Measurements from ENCODE around the gene NDUFAF7. TPM values are rescaled to one million over a fixed set of nuclear protein-coding genes. Genes with fewer than 3 reads are reported as not detected.
"Not testable (repeated sequence)": the region's sequence is repeated elsewhere in the genome, so short reads cannot be mapped to it uniquely, and the experiment has no call there.

Gene NDUFAF7
- total RNA-seq, 1 donor from 2014 or later, result 23.0 TPM

DNA sequence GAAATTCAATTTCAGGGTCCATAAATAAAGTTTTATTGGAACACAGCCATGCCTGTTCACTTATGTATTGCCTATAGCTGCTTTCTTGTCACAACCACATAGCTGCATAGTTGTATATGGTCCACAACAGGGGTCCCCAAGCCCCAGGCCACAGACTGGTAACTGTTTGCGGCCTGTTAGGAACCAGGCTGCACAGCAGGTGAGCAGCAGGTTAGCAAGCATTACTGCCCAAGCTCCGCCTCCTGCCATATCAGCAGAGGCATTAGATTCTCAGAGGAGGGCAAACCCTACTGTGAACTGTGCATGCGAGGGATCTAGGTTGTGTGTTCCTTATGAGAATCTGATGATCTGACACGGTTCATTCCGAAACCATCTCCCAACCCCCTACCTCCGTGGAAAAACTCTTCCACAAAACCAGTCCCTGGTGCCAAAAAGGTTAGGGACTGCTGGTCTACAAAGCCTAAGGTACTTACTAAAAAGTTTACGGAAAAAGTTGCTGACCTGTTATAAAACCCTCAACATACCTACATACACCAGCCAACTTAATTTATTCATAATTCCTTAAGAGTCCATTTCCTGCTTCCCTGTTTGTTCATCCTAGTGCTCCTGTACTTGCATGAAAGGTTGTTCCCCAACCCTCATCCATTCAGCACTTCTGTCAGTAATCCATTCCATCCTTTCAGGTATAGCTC, 40.1 kb downstream of the NDUFAF7 start:
- no peak overlapping the region for H3K4me3 Mint-ChIP-seq
- no peaks in the 10 kb centered on the region for H3K4me1 Mint-ChIP-seq (ENCODE audit: low read depth)
- no peak overlapping the region for H3K27ac Mint-ChIP-seq
- intact Hi-C loops (cut with micrococcal nuclease), result no loop called here
- no peaks in the 10 kb centered on the region for H3K27me3 Mint-ChIP-seq (ENCODE audit: insufficient read depth)
- DNase-seq (ENCODE audit: low spot score), result no peak
- H3K36me3 Mint-ChIP-seq (ENCODE audit: low read depth), result peaks cover 29% of the 10 kb centered on the region
- H3K9me3 Mint-ChIP-seq, result no peaks in the 10 kb centered on the region

DNA sequence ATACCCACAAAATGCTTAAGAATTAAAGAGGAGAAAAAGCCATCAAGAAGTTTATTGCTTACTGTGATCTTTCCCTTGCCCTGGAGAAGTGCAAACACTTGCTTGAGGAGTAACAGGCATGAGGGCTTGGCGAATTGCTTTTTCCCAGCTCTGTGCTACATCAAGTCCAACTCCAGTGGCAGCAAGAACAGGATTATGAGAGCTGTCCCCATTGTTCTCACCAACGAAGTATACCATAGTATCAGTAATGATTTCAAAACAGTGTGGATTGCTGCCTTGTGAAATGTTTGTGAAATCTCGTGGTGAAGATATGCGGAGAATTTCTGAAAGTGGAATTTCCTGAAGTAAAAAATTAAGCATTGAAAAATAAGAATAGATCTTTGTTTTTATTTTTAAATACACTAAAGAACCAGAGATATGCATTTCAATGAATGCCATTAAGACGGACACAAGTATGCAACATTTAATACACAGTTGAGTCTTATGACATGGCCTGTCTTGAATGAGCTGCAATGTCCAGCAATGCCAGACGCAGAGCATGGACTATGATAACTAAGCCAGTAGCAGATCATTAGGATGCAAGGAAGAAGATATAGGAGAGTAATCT, 43.0 kb downstream of the NDUFAF7 start:
- no peak for DNase-seq (ENCODE audit: low spot score)

DNA sequence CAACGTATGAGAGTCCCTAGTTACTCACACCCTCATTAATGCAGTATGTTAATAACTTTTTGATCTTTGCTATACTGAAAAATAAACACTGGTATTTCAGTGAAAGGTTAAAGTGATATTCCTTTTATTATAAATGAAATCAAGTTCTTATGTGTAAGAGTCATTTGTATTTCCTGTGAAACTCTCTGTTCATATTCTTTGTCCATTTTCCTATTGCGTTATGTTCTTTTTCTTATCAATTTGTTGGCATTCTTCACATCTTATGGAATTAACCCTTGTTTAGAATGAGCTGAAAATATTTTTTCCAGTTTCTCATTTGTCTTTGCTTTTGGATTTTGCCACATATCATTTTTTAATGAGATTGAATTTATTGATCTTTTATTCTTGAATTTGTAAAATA, 44.8 kb downstream of the NDUFAF7 start:
- Mint-ChIP-seq H3K4me3 (no peak overlapping the region), H3K27ac (no peak overlapping the region), H3K27me3 (ENCODE audit: insufficient read depth) (no peaks in the 10 kb centered on the region), H3K36me3 (ENCODE audit: low read depth) (peaks cover 14% of the 10 kb centered on the region), H3K4me1 (ENCODE audit: low read depth) (no peaks in the 10 kb centered on the region), H3K9me3 (no peaks in the 10 kb centered on the region)
- intact Hi-C loops (cut with micrococcal nuclease), result loop anchor here (5.0 kb wide), 1 partner anchor 109 kb away; no protein-coding TSS in a partner anchor
- DNase-seq (ENCODE audit: low spot score), result no peak

More for the DNA sequence above, 43.0 kb downstream of the NDUFAF7 start:
- Mint-ChIP-seq H3K27ac (no peak overlapping the region), H3K4me3 (no peak overlapping the region), H3K27me3 (ENCODE audit: insufficient read depth) (no peaks in the 10 kb centered on the region), H3K9me3 (no peaks in the 10 kb centered on the region), H3K36me3 (ENCODE audit: low read depth) (peaks cover 16% of the 10 kb centered on the region), H3K4me1 (ENCODE audit: low read depth) (no peaks in the 10 kb centered on the region)
- intact Hi-C loops (cut with micrococcal nuclease), result no loop called here

DNA sequence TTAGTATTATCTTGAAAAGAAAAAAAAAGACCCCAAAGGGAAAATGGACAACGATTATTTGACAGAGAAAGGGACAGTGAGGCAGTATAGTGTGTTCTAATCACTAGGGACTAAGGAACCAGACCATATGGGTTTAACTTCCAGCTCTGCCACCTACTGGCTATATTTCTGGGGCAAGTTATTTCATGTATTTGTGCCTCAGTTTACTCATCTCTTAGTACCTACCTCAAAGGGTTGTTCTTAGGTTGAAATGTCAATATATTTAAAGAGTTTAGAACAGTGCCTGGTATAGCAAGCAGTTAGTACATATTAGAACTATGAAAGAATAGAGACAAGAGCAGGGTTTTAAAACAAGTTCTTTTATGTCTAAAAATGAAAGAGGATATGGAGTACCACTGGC, 50.5 kb downstream of the NDUFAF7 start:
- H3K27me3 Mint-ChIP-seq (ENCODE audit: insufficient read depth), result no peaks in the 10 kb centered on the region
- peaks cover 14% of the 10 kb centered on the region for H3K36me3 Mint-ChIP-seq (ENCODE audit: low read depth)
- H3K4me3 Mint-ChIP-seq, result no peak overlapping the region
- intact Hi-C loops (cut with micrococcal nuclease), result no loop called here
- H3K27ac Mint-ChIP-seq, result no peak overlapping the region
- H3K4me1 Mint-ChIP-seq (ENCODE audit: low read depth), result no peaks in the 10 kb centered on the region
- no peaks in the 10 kb centered on the region for H3K9me3 Mint-ChIP-seq
- DNase-seq (ENCODE audit: low spot score), result no peak

- H3K4me1 Mint-ChIP-seq (ENCODE audit: low read depth), result no peaks in the 10 kb centered on the region
- DNase-seq (ENCODE audit: low spot score), result no peak
- no peaks in the 10 kb centered on the region for H3K9me3 Mint-ChIP-seq
- no peaks in the 10 kb centered on the region for H3K27me3 Mint-ChIP-seq (ENCODE audit: insufficient read depth)
- H3K36me3 Mint-ChIP-seq (ENCODE audit: low read depth), result peaks cover 18% of the 10 kb centered on the region
- intact Hi-C loops (cut with micrococcal nuclease), result no loop called here
- H3K27ac Mint-ChIP-seq, result no peak overlapping the region
- H3K4me3 Mint-ChIP-seq, result no peak overlapping the region
Observed at GRCh38 chr2:37282746-37283145, 51.3 kb downstream of the NDUFAF7 start.

- DNase-seq (ENCODE audit: low spot score), result no peak
- Mint-ChIP-seq H3K27me3 (ENCODE audit: insufficient read depth) (no peaks in the 10 kb centered on the region), H3K4me1 (ENCODE audit: low read depth) (no peaks in the 10 kb centered on the region), H3K27ac (no peak overlapping the region), H3K4me3 (no peak overlapping the region), H3K36me3 (ENCODE audit: low read depth) (peaks cover 18% of the 10 kb centered on the region), H3K9me3 (no peaks in the 10 kb centered on the region)
- intact Hi-C loops (cut with micrococcal nuclease), result no loop called here
Observed at GRCh38 chr2:37283207-37283606, 51.7 kb downstream of the NDUFAF7 start.

GRCh38 chr2:37284381-37284780, 52.9 kb downstream of the NDUFAF7 start:
- DNase-seq (ENCODE audit: low spot score), result no peak
- H3K4me3 Mint-ChIP-seq, result no peak overlapping the region
- no peaks in the 10 kb centered on the region for H3K9me3 Mint-ChIP-seq
- intact Hi-C loops (cut with micrococcal nuclease), result no loop called here
- no peak overlapping the region for H3K27ac Mint-ChIP-seq
- H3K27me3 Mint-ChIP-seq (ENCODE audit: insufficient read depth), result no peaks in the 10 kb centered on the region
- H3K4me1 Mint-ChIP-seq (ENCODE audit: low read depth), result no peaks in the 10 kb centered on the region
- peaks cover 18% of the 10 kb centered on the region for H3K36me3 Mint-ChIP-seq (ENCODE audit: low read depth)

DNA sequence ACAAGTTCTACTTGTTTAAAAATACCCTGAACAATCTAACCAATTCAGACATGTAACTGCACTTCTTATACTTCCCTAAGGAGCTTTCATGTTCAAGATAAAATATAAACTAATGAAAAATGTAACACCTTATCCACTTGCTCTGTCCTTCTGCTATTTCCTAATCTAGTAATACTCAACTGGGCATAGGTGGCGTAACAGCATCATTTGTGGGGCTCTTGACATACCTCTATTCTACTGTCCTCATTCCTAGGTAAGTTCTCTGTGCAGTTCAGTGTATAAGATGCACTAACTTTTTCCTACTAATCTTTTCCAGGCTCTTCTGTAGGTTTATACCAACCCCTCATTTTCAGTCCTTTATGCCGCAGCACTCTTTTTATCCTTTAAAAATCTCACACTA, 56.5 kb downstream of the NDUFAF7 start:
- Mint-ChIP-seq H3K4me1 (ENCODE audit: low read depth) (no peaks in the 10 kb centered on the region), H3K9me3 (no peaks in the 10 kb centered on the region), H3K4me3 (no peak overlapping the region), H3K27me3 (ENCODE audit: insufficient read depth) (no peaks in the 10 kb centered on the region), H3K27ac (no peak overlapping the region), H3K36me3 (ENCODE audit: low read depth) (peaks cover 15% of the 10 kb centered on the region)
- no peak for DNase-seq (ENCODE audit: low spot score)
- intact Hi-C loops (cut with micrococcal nuclease), result loop anchor here (2.0 to 5.0 kb wide), 3 partner anchors 34 to 589 kb away; partner anchors contain the start of gene PRKD3

DNA sequence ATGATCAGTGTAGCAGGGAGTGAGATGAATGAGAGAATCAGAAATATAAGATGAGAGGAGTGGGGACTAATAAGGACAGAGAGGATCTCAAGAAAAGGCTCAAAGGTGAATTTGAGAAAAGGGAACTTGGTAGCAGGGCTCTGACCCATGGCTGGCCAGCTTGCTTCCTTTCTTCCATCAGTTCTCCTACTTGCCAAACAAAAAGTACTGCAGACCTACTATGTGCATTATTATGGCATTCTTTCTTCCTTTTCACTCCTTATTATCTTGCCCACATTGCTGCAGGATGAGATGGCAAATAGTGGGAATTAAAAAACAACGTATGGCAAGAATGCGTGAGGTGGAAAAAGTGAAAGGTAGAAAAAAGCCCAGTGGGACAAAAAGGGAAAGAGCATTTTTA, 60.2 kb downstream of the NDUFAF7 start:
- Mint-ChIP-seq H3K27me3 (ENCODE audit: insufficient read depth) (no peaks in the 10 kb centered on the region), H3K9me3 (no peaks in the 10 kb centered on the region), H3K36me3 (ENCODE audit: low read depth) (peaks cover 13% of the 10 kb centered on the region), H3K4me3 (no peak overlapping the region), H3K4me1 (ENCODE audit: low read depth) (no peaks in the 10 kb centered on the region), H3K27ac (no peak overlapping the region)
- intact Hi-C loops (cut with micrococcal nuclease), result no loop called here
- no peak for DNase-seq (ENCODE audit: low spot score)

DNA sequence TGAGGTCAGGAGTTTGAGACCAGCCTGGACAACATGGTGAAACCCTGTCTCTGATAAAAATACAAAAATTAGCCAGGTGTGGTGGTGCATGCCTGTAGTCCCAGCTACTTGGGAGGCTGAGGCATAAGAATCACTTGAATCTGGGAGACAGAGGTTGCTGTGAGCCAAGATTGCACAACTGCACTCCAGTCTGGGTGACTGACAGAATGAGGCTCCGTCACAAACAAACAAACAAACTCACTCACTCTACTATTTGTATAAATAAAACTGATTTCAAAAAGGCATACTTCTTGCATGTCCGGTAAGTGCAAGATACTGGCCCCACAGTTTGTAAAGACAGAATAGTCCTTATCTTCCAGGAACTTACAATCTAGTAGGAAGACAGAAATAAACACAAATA, 63.4 kb downstream of the NDUFAF7 start:
- H3K4me3 Mint-ChIP-seq; H3K27ac Mint-ChIP-seq; H3K9me3 Mint-ChIP-seq; H3K4me1 Mint-ChIP-seq (ENCODE audit: low read depth); intact Hi-C loops (cut with micrococcal nuclease); H3K36me3 Mint-ChIP-seq (ENCODE audit: low read depth); DNase-seq (ENCODE audit: low spot score); H3K27me3 Mint-ChIP-seq (ENCODE audit: insufficient read depth): not testable (repeated sequence)

- H3K4me3 Mint-ChIP-seq, result no peak overlapping the region
- no peaks in the 10 kb centered on the region for H3K9me3 Mint-ChIP-seq
- intact Hi-C loops (cut with micrococcal nuclease), result no loop called here
- peaks cover 3% of the 10 kb centered on the region for H3K27me3 Mint-ChIP-seq (ENCODE audit: insufficient read depth)
- H3K27ac Mint-ChIP-seq, result no peak overlapping the region
- H3K4me1 Mint-ChIP-seq (ENCODE audit: low read depth), result no peaks in the 10 kb centered on the region
- H3K36me3 Mint-ChIP-seq (ENCODE audit: low read depth), result peaks cover 9% of the 10 kb centered on the region
- DNase-seq (ENCODE audit: low spot score), result no peak
Observed at GRCh38 chr2:37295469-37296073, 64.1 kb downstream of the NDUFAF7 start.

- Mint-ChIP-seq H3K27me3 (ENCODE audit: insufficient read depth) (peaks cover 3% of the 10 kb centered on the region), H3K36me3 (ENCODE audit: low read depth) (no peaks in the 10 kb centered on the region), H3K4me1 (ENCODE audit: low read depth) (no peaks in the 10 kb centered on the region), H3K4me3 (no peak overlapping the region), H3K9me3 (no peaks in the 10 kb centered on the region), H3K27ac (no peak overlapping the region)
- DNase-seq (ENCODE audit: low spot score), result no peak
- intact Hi-C loops (cut with micrococcal nuclease), result no loop called here
Observed at GRCh38 chr2:37297632-37298031, 66.2 kb downstream of the NDUFAF7 start.
